ENCODE results near the gene UBE2O. TPM values are rescaled to one million over a fixed set of nuclear protein-coding genes. Genes with fewer than 3 reads are reported as not detected.

UBE2O gene
- total and polyA plus RNA-seq, 4 donors, result 3.3 to 71.5 (median 9.2) TPM

DNA sequence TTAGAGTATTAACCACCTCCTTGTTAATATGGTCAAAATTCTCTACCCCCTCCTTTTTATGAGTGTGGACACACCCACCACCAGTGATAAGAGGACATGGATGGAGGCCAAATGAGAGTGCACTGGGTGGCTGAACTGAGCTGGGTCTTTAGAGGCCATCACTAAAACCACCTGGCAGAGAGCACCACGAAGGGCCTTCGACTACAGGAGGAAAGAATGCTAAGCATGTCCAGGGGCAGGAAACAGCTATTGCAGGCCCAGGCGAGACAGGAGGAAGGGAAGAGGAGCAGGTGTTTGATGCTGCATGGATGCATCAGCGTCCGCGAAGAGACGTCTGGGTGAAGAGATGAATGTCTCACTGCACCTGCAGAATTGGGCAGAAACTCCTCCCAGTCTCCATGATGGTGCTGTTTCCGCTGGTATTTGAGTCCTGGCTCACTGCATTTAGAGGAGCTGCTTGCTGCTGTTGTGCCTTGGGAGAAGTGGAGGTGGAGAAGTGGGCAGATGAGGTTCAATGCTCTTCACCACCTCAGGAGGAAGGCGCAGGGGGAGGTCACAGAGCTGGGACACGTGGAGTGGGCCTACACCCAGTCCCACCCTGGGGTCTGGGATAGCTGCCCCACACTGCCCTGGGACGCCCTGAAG, 35.3 kb downstream of the UBE2O start (continued):
- TF ChIP-seq RXRA (IDR thresholded peaks at IDR 0.05) (no peak), ATF3 (IDR thresholded peaks at IDR 0.05) (no peak)

DNA sequence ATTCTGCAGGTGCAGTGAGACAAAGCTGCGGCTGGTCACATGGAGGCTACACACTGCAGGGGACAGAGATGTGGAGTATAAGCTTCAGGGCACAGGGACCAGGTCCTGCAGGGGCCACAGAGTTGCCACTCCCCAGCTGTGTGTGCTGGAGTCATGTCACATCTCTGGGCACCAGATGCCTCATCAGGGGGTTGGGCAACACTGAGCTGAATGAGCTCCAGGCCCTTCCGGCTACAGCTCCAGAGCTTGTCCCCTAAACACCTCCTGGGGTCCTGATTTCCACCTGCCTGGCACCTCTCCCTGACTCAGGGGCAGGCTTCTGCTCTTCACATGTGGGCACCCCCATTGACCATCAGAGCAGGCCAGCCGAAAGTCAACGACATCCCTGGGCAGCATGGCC, 36.1 kb downstream of the UBE2O start:
- no peak overlapping the region for H3K4me3 ChIP-seq (ENCODE audit: low read depth in 1 of 3, low read length in 3 of 3)
- H3K36me3 ChIP-seq (ENCODE audit: control insufficient read depth in 4 of 4, insufficient read depth in 3 of 4, low read depth in 1 of 4, low read length in 3 of 4), result no peaks in the 10 kb centered on the region
- H3K9me3 ChIP-seq (ENCODE audit: control insufficient read depth in 4 of 4, low read length in 3 of 4), result no peaks in the 10 kb centered on the region
- 97% methylated on average over 4 of the region's 4 CpGs for WGBS
- no peak overlapping the region for H3K9ac ChIP-seq (ENCODE audit: low read depth in 1 of 2, low read length in 2 of 2)
- H3K4me1 ChIP-seq (ENCODE audit: control insufficient read depth in 4 of 4, insufficient read depth in 4 of 4, low read length in 3 of 4), result peaks cover 0 to 8% (median 0%) of the 10 kb centered on the region in 4 donors
- H3K27ac ChIP-seq (ENCODE audit: low read depth in 1 of 2, low read length in 2 of 2), result no peak overlapping the region
- TF ChIP-seq, protein P1, sequence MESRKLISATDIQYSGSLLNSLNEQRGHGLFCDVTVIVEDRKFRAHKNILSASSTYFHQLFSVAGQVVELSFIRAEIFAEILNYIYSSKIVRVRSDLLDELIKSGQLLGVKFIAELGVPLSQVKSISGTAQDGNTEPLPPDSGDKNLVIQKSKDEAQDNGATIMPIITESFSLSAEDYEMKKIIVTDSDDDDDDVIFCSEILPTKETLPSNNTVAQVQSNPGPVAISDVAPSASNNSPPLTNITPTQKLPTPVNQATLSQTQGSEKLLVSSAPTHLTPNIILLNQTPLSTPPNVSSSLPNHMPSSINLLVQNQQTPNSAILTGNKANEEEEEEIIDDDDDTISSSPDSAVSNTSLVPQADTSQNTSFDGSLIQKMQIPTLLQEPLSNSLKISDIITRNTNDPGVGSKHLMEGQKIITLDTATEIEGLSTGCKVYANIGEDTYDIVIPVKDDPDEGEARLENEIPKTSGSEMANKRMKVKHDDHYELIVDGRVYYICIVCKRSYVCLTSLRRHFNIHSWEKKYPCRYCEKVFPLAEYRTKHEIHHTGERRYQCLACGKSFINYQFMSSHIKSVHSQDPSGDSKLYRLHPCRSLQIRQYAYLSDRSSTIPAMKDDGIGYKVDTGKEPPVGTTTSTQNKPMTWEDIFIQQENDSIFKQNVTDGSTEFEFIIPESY (IDR thresholded peaks at IDR 0.05), result no peak
- TF ChIP-seq, protein P2, sequence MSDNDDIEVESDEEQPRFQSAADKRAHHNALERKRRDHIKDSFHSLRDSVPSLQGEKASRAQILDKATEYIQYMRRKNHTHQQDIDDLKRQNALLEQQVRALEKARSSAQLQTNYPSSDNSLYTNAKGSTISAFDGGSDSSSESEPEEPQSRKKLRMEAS (IDR thresholded peaks at IDR 0.05), result no peak
- TF ChIP-seq NR2F2 (IDR thresholded peaks at IDR 0.05), result no peak
- TF ChIP-seq RAD21 (IDR thresholded peaks at IDR 0.05), result no peak
- TF ChIP-seq EGR1 (IDR thresholded peaks at IDR 0.05; ENCODE audit: low read depth in 2 of 2), result no peak
- TF ChIP-seq REST (IDR thresholded peaks at IDR 0.05), result no peak
- no peak for TF ChIP-seq YY1 (IDR thresholded peaks at IDR 0.05)
- TF ChIP-seq JUND (IDR thresholded peaks at IDR 0.05), result no peak
- no peak for TF ChIP-seq ATF3 (IDR thresholded peaks at IDR 0.05)
- no peak for TF ChIP-seq RXRA (IDR thresholded peaks at IDR 0.05)
- no peak for TF ChIP-seq HNF4A (conservative IDR thresholded peaks at IDR 0.05)
- H3K27me3 ChIP-seq (ENCODE audit: control insufficient read depth in 4 of 4, insufficient read depth in 4 of 4, low read length in 3 of 4), result no peaks in the 10 kb centered on the region
- no peak for DNase-seq (ENCODE audit: low spot score)

GRCh38 chr17:76416457-76416856, 36.5 kb downstream of the UBE2O start:
- DNase-seq (ENCODE audit: low spot score), result no peak
- Histone ChIP-seq H3K36me3 (ENCODE audit: control insufficient read depth in 4 of 4, insufficient read depth in 3 of 4, low read depth in 1 of 4, low read length in 3 of 4) (no peaks in the 10 kb centered on the region), H3K4me3 (ENCODE audit: low read depth in 1 of 3, low read length in 3 of 3) (no peak overlapping the region), H3K4me1 (ENCODE audit: control insufficient read depth in 4 of 4, insufficient read depth in 4 of 4, low read length in 3 of 4) (peaks cover 0 to 8% (median 0%) of the 10 kb centered on the region in 4 donors), H3K27ac (ENCODE audit: low read depth in 1 of 2, low read length in 2 of 2) (no peak overlapping the region), H3K9me3 (ENCODE audit: control insufficient read depth in 4 of 4, low read length in 3 of 4) (no peaks in the 10 kb centered on the region), H3K27me3 (ENCODE audit: control insufficient read depth in 4 of 4, insufficient read depth in 4 of 4, low read length in 3 of 4) (no peaks in the 10 kb centered on the region), H3K9ac (ENCODE audit: low read depth in 1 of 2, low read length in 2 of 2) (no peak overlapping the region)
- 96% methylated on average over 6 of the region's 6 CpGs for WGBS
- TF ChIP-seq, protein P3, sequence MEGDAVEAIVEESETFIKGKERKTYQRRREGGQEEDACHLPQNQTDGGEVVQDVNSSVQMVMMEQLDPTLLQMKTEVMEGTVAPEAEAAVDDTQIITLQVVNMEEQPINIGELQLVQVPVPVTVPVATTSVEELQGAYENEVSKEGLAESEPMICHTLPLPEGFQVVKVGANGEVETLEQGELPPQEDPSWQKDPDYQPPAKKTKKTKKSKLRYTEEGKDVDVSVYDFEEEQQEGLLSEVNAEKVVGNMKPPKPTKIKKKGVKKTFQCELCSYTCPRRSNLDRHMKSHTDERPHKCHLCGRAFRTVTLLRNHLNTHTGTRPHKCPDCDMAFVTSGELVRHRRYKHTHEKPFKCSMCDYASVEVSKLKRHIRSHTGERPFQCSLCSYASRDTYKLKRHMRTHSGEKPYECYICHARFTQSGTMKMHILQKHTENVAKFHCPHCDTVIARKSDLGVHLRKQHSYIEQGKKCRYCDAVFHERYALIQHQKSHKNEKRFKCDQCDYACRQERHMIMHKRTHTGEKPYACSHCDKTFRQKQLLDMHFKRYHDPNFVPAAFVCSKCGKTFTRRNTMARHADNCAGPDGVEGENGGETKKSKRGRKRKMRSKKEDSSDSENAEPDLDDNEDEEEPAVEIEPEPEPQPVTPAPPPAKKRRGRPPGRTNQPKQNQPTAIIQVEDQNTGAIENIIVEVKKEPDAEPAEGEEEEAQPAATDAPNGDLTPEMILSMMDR (IDR thresholded peaks at IDR 0.05; ENCODE audit: low read depth, low read length, missing input control), result no peak
- TF ChIP-seq REST (IDR thresholded peaks at IDR 0.05) (no peak), RXRA (IDR thresholded peaks at IDR 0.05) (no peak), EGR1 (IDR thresholded peaks at IDR 0.05; ENCODE audit: low read depth in 2 of 2) (no peak), GABPA (IDR thresholded peaks at IDR 0.05 in 1 of 2, conservative IDR thresholded peaks at IDR 0.05 in 1 of 2) (no peak), FOXA1 (IDR thresholded peaks at IDR 0.05) (no peak), FOXA2 (IDR thresholded peaks at IDR 0.05) (no peak)
- TF ChIP-seq, protein P1 (IDR thresholded peaks at IDR 0.05), result no peak

Measured in liver (tissue), 9 donors.